Bronchial epithelial cell (primary cell): ENCODE data around the gene SUPT6H. TPM values are rescaled to one million over a fixed set of nuclear protein-coding genes. Genes with fewer than 3 reads are reported as not detected.

Experiments
- DNase-seq: peaks from one replicate; pipeline ENCODE4 v3.0.0-alpha.2; 2010; ENCODE audit warnings: low read depth
- FAIRE-seq: peaks from 2 replicates; lab custom pipeline; 2011; peaks lifted over from hg19 to GRCh38; lab: Jason Lieb, UNC
- H3K27me3 ChIP-seq: 2 replicates; pipeline ENCODE4 v1.5.1; 2011; ENCODE audit warnings: low read length; ENCODE audit not compliant: control insufficient read depth, insufficient read depth
- H3K36me3 ChIP-seq: 2 replicates; pipeline ENCODE4 v1.5.1; 2011; ENCODE audit warnings: low read length; ENCODE audit not compliant: control insufficient read depth, insufficient read depth
- H3K4me3 ChIP-seq: 2 replicates; pipeline ENCODE4 v1.5.1; 2011; ENCODE audit warnings: mild to moderate bottlenecking, low read depth, low read length, control low read depth
- total RNA-seq: library from RNA; depleted of rRNA; stranded (reverse); fragments of >200 nt; gene quantifications from 2 replicates; pipeline ENCODE4 v1.2.1, GENCODE V29; 2014
- TF ChIP-seq, protein P1 (sequence below): IDR thresholded peaks from 2 replicates; pipeline ENCODE4 v1.5.1; 2011; ENCODE audit warnings: mild to moderate bottlenecking, moderate library complexity, low read length, control low read depth, inconsistent platforms; ENCODE audit not compliant: insufficient read depth, severe bottlenecking

Gene SUPT6H
- total RNA-seq, 1 donor from 2014 or later = 23.2 TPM

DNA sequence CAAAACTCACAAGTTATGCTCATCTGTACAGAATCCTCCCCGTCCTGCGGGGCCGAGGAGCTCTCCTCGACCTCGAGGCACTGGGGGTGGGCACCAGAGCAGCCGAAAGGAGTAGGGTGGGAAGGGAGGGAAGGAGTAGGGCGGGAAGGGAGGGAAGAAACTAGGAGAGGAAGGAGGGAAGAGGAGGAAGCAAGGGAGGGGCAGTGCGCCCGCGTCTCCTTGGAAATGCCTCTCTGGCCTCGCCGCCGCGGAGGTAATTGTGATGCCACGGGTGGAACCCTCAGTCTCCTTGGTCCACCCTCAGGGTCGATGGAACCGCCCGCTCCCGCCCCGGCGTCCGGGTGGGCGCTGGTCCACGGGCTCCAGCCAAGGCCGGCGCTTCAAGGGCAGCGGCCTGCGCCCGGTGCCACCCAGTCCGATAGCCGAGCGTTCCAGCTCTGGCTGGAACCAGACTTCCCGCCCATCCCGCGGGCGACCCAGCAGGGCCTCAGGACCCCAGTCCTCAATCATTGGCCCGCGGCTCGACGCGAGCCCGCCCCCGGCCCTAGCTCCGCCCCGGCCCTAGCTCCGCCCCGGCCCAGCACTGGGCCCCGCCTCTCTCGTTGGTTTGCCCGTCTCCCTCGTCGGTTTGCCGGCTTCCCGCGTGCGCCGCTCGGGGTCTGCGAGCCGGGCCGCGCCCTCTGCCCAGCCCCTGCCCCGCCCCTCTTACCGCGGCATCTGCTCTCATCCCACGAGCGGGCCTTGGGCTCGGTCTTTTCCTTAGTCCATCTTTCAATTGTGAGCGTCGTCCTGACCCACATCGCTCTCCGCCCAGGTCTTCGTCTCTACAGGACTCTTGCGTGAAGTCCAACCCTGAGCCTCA is 49.1 kb downstream of the SUPT6H start:
- DNase-seq (peak; percentile 59), FAIRE-seq (no peak)
- TF ChIP-seq, protein P1, sequence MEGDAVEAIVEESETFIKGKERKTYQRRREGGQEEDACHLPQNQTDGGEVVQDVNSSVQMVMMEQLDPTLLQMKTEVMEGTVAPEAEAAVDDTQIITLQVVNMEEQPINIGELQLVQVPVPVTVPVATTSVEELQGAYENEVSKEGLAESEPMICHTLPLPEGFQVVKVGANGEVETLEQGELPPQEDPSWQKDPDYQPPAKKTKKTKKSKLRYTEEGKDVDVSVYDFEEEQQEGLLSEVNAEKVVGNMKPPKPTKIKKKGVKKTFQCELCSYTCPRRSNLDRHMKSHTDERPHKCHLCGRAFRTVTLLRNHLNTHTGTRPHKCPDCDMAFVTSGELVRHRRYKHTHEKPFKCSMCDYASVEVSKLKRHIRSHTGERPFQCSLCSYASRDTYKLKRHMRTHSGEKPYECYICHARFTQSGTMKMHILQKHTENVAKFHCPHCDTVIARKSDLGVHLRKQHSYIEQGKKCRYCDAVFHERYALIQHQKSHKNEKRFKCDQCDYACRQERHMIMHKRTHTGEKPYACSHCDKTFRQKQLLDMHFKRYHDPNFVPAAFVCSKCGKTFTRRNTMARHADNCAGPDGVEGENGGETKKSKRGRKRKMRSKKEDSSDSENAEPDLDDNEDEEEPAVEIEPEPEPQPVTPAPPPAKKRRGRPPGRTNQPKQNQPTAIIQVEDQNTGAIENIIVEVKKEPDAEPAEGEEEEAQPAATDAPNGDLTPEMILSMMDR = no peak
- Histone ChIP-seq H3K4me3 (peak overlapping the region; percentile 70), H3K36me3 (peaks cover 10% of the 10 kb centered on the region), H3K27me3 (no peaks in the 10 kb centered on the region)

DNA sequence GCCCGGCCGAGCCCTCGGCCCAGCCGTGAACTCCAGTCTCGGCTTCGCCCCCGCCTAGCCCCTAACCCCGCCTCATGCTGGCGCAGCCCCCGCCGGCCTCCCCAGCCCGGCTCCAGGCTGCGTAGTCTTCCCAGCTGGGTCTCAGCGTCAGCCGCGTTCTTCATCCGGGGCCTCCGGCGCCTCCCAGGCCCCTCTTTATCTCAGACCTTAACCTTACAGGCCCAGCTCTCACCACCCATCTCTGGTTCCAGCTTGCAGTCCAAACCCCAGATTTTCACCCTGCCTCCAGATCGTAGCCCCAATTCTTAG is 49.7 kb downstream of the SUPT6H start, which contains the start of gene PROCA1:
Gene PROCA1, minus strand, starts transcription at position 166 of the 309 bp plus-strand sequence. CDS start 228 bp downstream, outside the sequence.
- H3K4me3 ChIP-seq = peak within 1 kb of the TSS; percentile 70
- peaks cover 10% of the 10 kb centered on the region for H3K36me3 ChIP-seq
- FAIRE-seq = no peak
- DNase-seq = no peak
- TF ChIP-seq, protein P1 = no peak
- no peaks in the 10 kb centered on the region for H3K27me3 ChIP-seq

DNA sequence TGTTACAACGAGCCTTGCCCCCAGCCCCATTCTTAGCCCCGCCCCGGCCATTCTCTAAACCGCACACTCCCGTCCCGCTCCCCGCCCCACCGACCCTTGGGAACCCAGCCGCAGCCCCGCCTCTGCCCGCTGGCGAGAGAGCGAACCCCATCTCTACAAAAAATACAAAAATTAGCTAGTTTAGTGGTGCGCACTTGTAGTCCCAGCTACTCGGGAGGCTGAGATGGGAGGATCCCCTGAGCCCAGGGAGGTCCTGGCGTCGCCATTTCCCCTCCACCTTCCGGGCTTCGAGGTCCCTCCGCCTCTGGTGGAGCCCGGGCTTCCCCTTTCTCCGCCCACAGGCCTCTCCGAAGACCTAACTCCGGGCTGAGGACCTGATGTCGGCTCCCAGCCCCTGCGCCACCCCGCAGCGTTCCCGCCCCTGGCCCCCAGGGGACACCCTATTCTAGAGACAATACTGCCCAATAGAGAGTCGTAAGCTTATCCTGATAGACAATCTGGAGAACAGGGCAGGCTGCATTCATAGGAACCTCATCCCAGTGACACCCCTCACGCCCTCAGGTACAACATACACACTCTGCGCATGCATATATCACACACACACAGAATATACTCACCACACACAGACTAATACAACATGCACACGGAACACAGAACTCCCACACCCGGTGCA is 50.2 kb downstream of the SUPT6H start:
- Histone ChIP-seq H3K27me3 (no peaks in the 10 kb centered on the region), H3K36me3 (peaks cover 10% of the 10 kb centered on the region), H3K4me3 (no peak overlapping the region)
- TF ChIP-seq, protein P1 = no peak
- no peak for DNase-seq
- FAIRE-seq = no peak

DNA sequence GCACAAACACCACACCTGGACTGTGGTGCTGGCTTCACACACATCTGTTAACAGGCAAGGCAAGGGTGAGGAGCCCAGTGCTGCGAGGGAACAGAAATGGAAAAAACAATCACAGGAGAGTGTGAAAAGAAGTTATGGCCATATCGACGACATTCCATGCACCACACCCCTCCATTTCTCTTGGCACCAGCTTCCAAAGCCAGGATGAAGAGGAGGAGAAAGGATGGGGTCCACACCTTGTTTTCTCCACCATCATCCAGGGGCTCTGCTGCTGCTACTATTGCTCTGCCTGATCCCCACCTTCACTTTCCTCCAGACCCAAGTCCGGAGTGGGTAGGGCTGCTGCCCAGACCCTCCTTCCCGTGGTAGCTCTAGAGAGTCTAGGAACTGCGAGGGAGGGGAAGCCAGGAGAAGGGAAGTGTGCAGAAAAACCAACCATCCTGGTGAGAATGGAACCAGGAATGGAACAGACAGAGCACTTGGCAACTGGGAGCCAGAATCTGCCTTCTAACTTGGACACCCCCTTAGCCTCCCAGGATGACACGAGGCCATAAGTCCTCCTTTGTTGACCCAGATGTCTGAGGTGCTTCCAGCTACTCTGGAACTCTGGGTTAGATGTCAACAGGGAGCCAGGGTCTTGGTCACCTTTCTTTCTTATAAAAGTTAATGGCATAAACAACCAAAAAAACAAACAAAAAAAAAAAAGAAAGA is 50.9 kb downstream of the SUPT6H start:
- Histone ChIP-seq H3K27me3 (no peaks in the 10 kb centered on the region), H3K36me3 (peaks cover 10% of the 10 kb centered on the region), H3K4me3 (no peak overlapping the region)
- TF ChIP-seq, protein P1 = no peak
- FAIRE-seq (peak; percentile 50), DNase-seq (no peak)

DNA sequence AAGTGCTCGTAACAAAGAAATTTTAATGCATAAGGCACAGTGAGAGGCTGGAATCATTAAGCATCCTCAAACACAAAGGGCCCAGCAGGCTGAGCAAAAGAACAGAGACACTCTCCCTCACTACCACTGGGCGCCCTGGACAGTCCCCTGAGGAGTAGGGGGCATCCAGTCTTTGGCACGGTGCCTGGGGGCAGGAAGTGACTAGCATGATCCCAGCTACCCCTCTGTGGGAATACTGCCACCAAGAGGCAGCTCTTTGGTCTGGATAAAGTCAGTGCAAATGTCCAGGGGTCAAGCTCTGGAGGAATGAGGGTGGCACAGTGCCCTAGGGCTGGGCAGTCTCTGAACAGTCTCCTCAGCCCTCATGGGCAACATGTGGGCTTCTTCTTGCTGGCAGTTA is 52.3 kb downstream of the SUPT6H start:
- H3K4me3 ChIP-seq = no peak overlapping the region
- peaks cover 10% of the 10 kb centered on the region for H3K36me3 ChIP-seq
- no peak for FAIRE-seq
- TF ChIP-seq, protein P1 = no peak
- H3K27me3 ChIP-seq = no peaks in the 10 kb centered on the region
- no peak for DNase-seq
